ENCODE measurements around the gene DOHH. TPM values are rescaled to one million over a fixed set of nuclear protein-coding genes. Genes with fewer than 3 reads are reported as not detected.

DOHH gene
- total and polyA plus RNA-seq, 2 donors (not counting 3 experiments of a cell fraction or from before 2014, with no cell fraction given) = 8.7 to 15.2 TPM

DNA sequence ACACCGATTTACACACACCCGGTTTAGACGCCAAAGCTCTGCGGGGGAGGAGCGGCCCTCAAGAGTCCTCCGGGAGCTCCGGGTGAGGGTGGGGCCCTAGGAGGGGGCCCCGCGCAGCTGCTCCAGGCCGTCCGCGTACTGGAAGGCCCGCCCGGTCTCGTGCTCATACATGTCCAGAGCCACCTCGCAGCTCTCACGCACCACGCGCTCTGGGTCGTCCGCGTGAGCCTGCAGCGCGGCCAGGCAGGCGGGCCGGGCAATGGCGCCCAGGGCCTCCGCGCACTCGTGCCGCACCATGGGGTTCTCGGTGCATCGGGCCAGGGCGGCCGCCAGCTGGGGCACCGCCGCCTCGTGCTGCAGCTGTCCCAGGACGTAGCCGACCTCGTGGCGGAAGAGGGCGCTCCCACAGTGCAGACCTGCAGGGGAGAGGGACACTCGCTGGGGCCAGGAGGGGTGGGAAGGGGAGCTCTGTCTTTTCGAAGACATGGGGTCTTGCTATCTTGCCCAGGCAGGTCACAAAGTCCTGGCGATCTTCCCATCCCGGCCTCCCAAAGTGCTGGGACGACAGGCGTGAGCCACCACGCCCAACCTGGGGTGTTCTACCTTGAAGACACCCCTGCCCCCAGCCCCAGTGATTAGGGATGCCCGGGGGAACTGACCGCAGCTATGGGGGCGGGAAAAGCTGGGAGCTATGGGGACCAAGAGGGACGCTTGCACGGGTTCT, 8.9 kb downstream of the DOHH start:
- no peaks in the 10 kb centered on the region for H3K4me1 ChIP-seq (ENCODE audit: control insufficient read depth, extremely low read depth, insufficient read depth, low read length)
- no peak for FAIRE-seq
- H3K27ac ChIP-seq (ENCODE audit: insufficient read depth, low read depth, low read length) = no peak overlapping the region
- H3K9me1 ChIP-seq (replicated peaks; ENCODE audit: control insufficient read depth, extremely low read depth, insufficient read depth, low read length) = no peaks in the 10 kb centered on the region
- H3K27me3 ChIP-seq (ENCODE audit: control insufficient read depth in 2 of 2, insufficient read depth in 2 of 2, low read length in 2 of 2) = no peaks in the 10 kb centered on the region
- H3K9me3 ChIP-seq (replicated peaks; ENCODE audit: control insufficient read depth, insufficient read depth, low read length) = no peaks in the 10 kb centered on the region
- CTCF ChIA-PET = interaction anchor here (2.6 kb wide), 1 partner anchor 187 kb away, joined by 11 read pairs; no protein-coding TSS in a partner anchor
- no peak overlapping the region for H3K9ac ChIP-seq (replicated peaks; ENCODE audit: extremely low read depth, insufficient read depth, low read length)
- no peak for DNase-seq (ENCODE audit: low read depth, low spot score)
- TF ChIP-seq MYC (IDR thresholded peaks at IDR 0.05; ENCODE audit: low read depth, low read length) (no peak), POLR2A (IDR thresholded peaks at IDR 0.05; ENCODE audit: low read depth, low read length) (no peak), POLR2AphosphoS5 (IDR thresholded peaks at IDR 0.05; ENCODE audit: insufficient read depth, low read depth, low read length) (no peak), FOS (IDR thresholded peaks at IDR 0.05; ENCODE audit: borderline replicate concordance, insufficient read depth, low read length) (no peak), EZH2 (IDR thresholded peaks at IDR 0.05; ENCODE audit: borderline replicate concordance, low read depth, low read length, severe bottlenecking) (no peak), GATA2 (IDR thresholded peaks at IDR 0.05; ENCODE audit: insufficient read depth, insufficient read length, low read depth, low read length) (no peak), CTCF (IDR thresholded peaks at IDR 0.05; ENCODE audit: extremely low read depth in 1 of 2, insufficient read depth in 1 of 2, low read depth in 1 of 2, low read length in 2 of 2) (no peak), JUN (IDR thresholded peaks at IDR 0.05; ENCODE audit: borderline replicate concordance, insufficient read depth, insufficient read length, low read depth) (no peak), MAX (IDR thresholded peaks at IDR 0.05; ENCODE audit: insufficient read depth, insufficient read length) (no peak)
- H3K36me3 ChIP-seq (ENCODE audit: control insufficient read depth in 2 of 2, extremely low read depth in 1 of 2, insufficient read depth in 2 of 2, low read length in 2 of 2) = peaks cover 0 to 15% of the 10 kb centered on the region in 2 experiments
- no peak overlapping the region for H3K4me2 ChIP-seq (ENCODE audit: insufficient read depth, low read length)
- BruUV-seq (replicated peaks) = no TSS peak
- intact Hi-C loops (cut with micrococcal nuclease) (no loop called here), dilution Hi-C loops (cut with MboI; ENCODE audit: extremely low pct_ligation_motif_present, low sequenced_read_pairs) (no loop called here)
- no peaks in the 10 kb centered on the region for H3K79me2 ChIP-seq (ENCODE audit: control insufficient read depth, insufficient read depth, low read length)
- POLR2A ChIA-PET = no interaction called here
- H3K4me3 ChIP-seq (replicated peaks in 1 of 3; ENCODE audit: insufficient read depth in 1 of 3, low read depth in 1 of 3, low read length in 3 of 3) = no peak overlapping the region
- H4K20me1 ChIP-seq (replicated peaks; ENCODE audit: control insufficient read depth, extremely low read depth, insufficient read depth, low read length) = no peaks in the 10 kb centered on the region
- no peak overlapping the region for H2AFZ ChIP-seq (ENCODE audit: low read depth, low read length)

All from endothelial cell of umbilical vein (primary cell).